GM21390 (cell line): Measurements from ENCODE around the gene TAX1BP3.
A peak's percentile ranks its signal among the peaks of the same experiment; 100 is the strongest.

Experiments
- ATAC-seq: cut with Tn5 transposase; IDR thresholded peaks from one replicate; pipeline ENCODE4 v1.9.1; 2021; ENCODE audit not compliant: unreplicated experiment

TAX1BP3 gene

GRCh38 chr17:3688852-3689261, 20.5 kb upstream of the TAX1BP3 start:
- no peak for ATAC-seq

GRCh38 chr17:3688027-3688553, 19.7 kb upstream of the TAX1BP3 start:
- ATAC-seq = no peak

- no peak for ATAC-seq
Measured at GRCh38 chr17:3685174-3685573, 16.8 kb upstream of the TAX1BP3 start.

- ATAC-seq = no peak
Measured at GRCh38 chr17:3683054-3683511, 14.7 kb upstream of the TAX1BP3 start.

GRCh38 chr17:3682033-3682432, 13.7 kb upstream of the TAX1BP3 start:
- no peak for ATAC-seq

- no peak for ATAC-seq
Measured at GRCh38 chr17:3681565-3681964, 13.2 kb upstream of the TAX1BP3 start.

GRCh38 chr17:3681057-3681456, 12.7 kb upstream of the TAX1BP3 start:
- ATAC-seq = no peak

GRCh38 chr17:3679531-3680126, 11.3 kb upstream of the TAX1BP3 start:
- ATAC-seq = no peak

- ATAC-seq = no peak
Measured at GRCh38 chr17:3678821-3679530, 10.6 kb upstream of the TAX1BP3 start.

GRCh38 chr17:3678095-3678820, 9.9 kb upstream of the TAX1BP3 start:
- no peak for ATAC-seq

GRCh38 chr17:3675886-3676285, 7.5 kb upstream of the TAX1BP3 start:
- no peak for ATAC-seq

- no peak for ATAC-seq
Measured at GRCh38 chr17:3672571-3672970, 4.2 kb upstream of the TAX1BP3 start.

GRCh38 chr17:3669548-3669947, 1.2 kb upstream of the TAX1BP3 start:
- ATAC-seq = no peak

GRCh38 chr17:3669085-3669347, 638 bp upstream of the TAX1BP3 start:
- ATAC-seq = peak; percentile 4

- peak; percentile 3 for ATAC-seq
Measured at GRCh38 chr17:3667366-3668278, 756 bp downstream of the TAX1BP3 start.

GRCh38 chr17:3666516-3666915, 1.9 kb downstream of the TAX1BP3 start:
- no peak for ATAC-seq

- ATAC-seq = no peak
Measured at GRCh38 chr17:3665834-3666233, 2.5 kb downstream of the TAX1BP3 start.

GRCh38 chr17:3663102-3664011, 5.0 kb downstream of the TAX1BP3 start:
- ATAC-seq = no peak

- ATAC-seq = no peak
Measured at GRCh38 chr17:3660311-3660891, 8.0 kb downstream of the TAX1BP3 start.
